Measurements from ENCODE around the gene TMEM156.

GRCh38 chr4:38979511-38980230 lies 52.5 kb downstream of the TMEM156 start:
- TF ChIP-seq POLR2A (IDR thresholded peaks at IDR 0.05; ENCODE audit: low read depth, low read length) (no peak), POLR2AphosphoS5 (IDR thresholded peaks at IDR 0.05; ENCODE audit: low read depth, low read length) (no peak), TAF1 (IDR thresholded peaks at IDR 0.05; ENCODE audit: borderline replicate concordance, low read depth, low read length) (no peak)

Measured in GM12892 (cell line).